Measurements from ENCODE around the gene KCNMA1.

Gene KCNMA1

GRCh38 chr10:77634939-77635338 lies 2.7 kb downstream of the KCNMA1 start:
- DNase-seq (ENCODE audit: low read depth), result no peak

- DNase-seq (ENCODE audit: low read depth), result no peak
These were observed 4.2 kb downstream of the KCNMA1 start for GRCh38 chr10:77633376-77633775.

GRCh38 chr10:77631241-77631640 lies 6.4 kb downstream of the KCNMA1 start:
- DNase-seq (ENCODE audit: low read depth), result no peak

- DNase-seq (ENCODE audit: low read depth), result no peak
These were observed 7.1 kb downstream of the KCNMA1 start for GRCh38 chr10:77630507-77630848.

- no peak for DNase-seq (ENCODE audit: low read depth)
These were observed 7.7 kb downstream of the KCNMA1 start for GRCh38 chr10:77629775-77630506.

GRCh38 chr10:77628906-77629730 lies 8.5 kb downstream of the KCNMA1 start:
- DNase-seq (ENCODE audit: low read depth), result no peak

GRCh38 chr10:77626266-77626935 lies 11.2 kb downstream of the KCNMA1 start:
- no peak for DNase-seq (ENCODE audit: low read depth)

- no peak for DNase-seq (ENCODE audit: low read depth)
These were observed 12.2 kb downstream of the KCNMA1 start for GRCh38 chr10:77625379-77625778.

- no peak for DNase-seq (ENCODE audit: low read depth)
These were observed 14.7 kb downstream of the KCNMA1 start for GRCh38 chr10:77622889-77623291.

GRCh38 chr10:77620731-77621130 lies 16.9 kb downstream of the KCNMA1 start:
- no peak for DNase-seq (ENCODE audit: low read depth)

- DNase-seq (ENCODE audit: low read depth), result no peak
These were observed 17.5 kb downstream of the KCNMA1 start for GRCh38 chr10:77619964-77620703.

GRCh38 chr10:77618117-77618516 lies 19.5 kb downstream of the KCNMA1 start:
- no peak for DNase-seq (ENCODE audit: low read depth)

GRCh38 chr10:77616766-77617165 lies 20.8 kb downstream of the KCNMA1 start:
- DNase-seq (ENCODE audit: low read depth), result no peak

- DNase-seq (ENCODE audit: low read depth), result no peak
These were observed 22.6 kb downstream of the KCNMA1 start for GRCh38 chr10:77614778-77615625.

GRCh38 chr10:77613476-77614130 lies 24.0 kb downstream of the KCNMA1 start:
- DNase-seq (ENCODE audit: low read depth), result no peak

GRCh38 chr10:77611670-77612069 lies 25.9 kb downstream of the KCNMA1 start:
- no peak for DNase-seq (ENCODE audit: low read depth)

GRCh38 chr10:77611221-77611620 lies 26.4 kb downstream of the KCNMA1 start:
- DNase-seq (ENCODE audit: low read depth), result no peak

GRCh38 chr10:77609781-77610272 lies 27.8 kb downstream of the KCNMA1 start:
- DNase-seq (ENCODE audit: low read depth), result no peak

- DNase-seq (ENCODE audit: low read depth), result no peak
These were observed 29.3 kb downstream of the KCNMA1 start for GRCh38 chr10:77608281-77608680.

- DNase-seq (ENCODE audit: low read depth), result no peak
These were observed 30.9 kb downstream of the KCNMA1 start for GRCh38 chr10:77606751-77607150.

GRCh38 chr10:77605466-77605865 lies 32.1 kb downstream of the KCNMA1 start:
- no peak for DNase-seq (ENCODE audit: low read depth)

All from activated T-cell treated with anti-CD3 and anti-CD28 coated beads for 48 hours (primary cell).